Osteoblast (primary cell): ENCODE measurements around the gene OR7A5. TPM values are rescaled to one million over a fixed set of nuclear protein-coding genes. Genes with fewer than 3 reads are reported as not detected.

Source experiments
- DNase-seq: peaks from one replicate; pipeline ENCODE4 v3.0.0; 2011; ENCODE audit warnings: low spot score, mixed read lengths; ENCODE audit not compliant: insufficient read length; ENCODE audit errors: missing footprints
- H2AFZ ChIP-seq: 2 replicates; pipeline ENCODE4 v1.6.0; 2011; ENCODE audit warnings: mild to moderate bottlenecking, low read length
- H3K27ac ChIP-seq: 2 replicates; pipeline ENCODE4 v1.5.1; 2011; ENCODE audit warnings: mild to moderate bottlenecking, low read depth, low read length, moderate library complexity
- H3K27me3 ChIP-seq: 2 replicates; pipeline ENCODE4 v1.6.0; 2012; ENCODE audit warnings: mild to moderate bottlenecking, control low read depth, inconsistent platforms, low read length, moderate library complexity; ENCODE audit not compliant: insufficient read depth
- H3K36me3 ChIP-seq: 2 replicates; pipeline ENCODE4 v1.5.1; 2011; ENCODE audit warnings: mild to moderate bottlenecking, low read length, control low read depth, moderate library complexity; ENCODE audit not compliant: insufficient read depth
- H3K4me1 ChIP-seq: 2 replicates; pipeline ENCODE4 v1.5.1; 2011; ENCODE audit warnings: mild to moderate bottlenecking, low read length, control low read depth, moderate library complexity; ENCODE audit not compliant: insufficient read depth
- H3K4me2 ChIP-seq: 2 replicates; pipeline ENCODE4 v1.6.0; 2011; ENCODE audit warnings: mild to moderate bottlenecking, low read length; ENCODE audit not compliant: insufficient read depth
- H3K4me3 ChIP-seq: fragments of 200-600 bp; sonication (generic); 3 replicates; pipeline ENCODE4 v1.5.1; 2012; ENCODE audit warnings: mild to moderate bottlenecking, low read length, inconsistent platforms; ENCODE audit not compliant: insufficient read depth
- H3K79me2 ChIP-seq: 2 replicates; pipeline ENCODE4 v1.6.0; 2012; ENCODE audit warnings: mild to moderate bottlenecking, low read length, control low read depth, inconsistent platforms; ENCODE audit not compliant: insufficient read depth
- H3K9me3 ChIP-seq: 2 replicates; pipeline ENCODE4 v1.5.1; 2011; ENCODE audit warnings: low read depth, low read length, control low read depth
- H4K20me1 ChIP-seq: 2 replicates; pipeline ENCODE4 v1.6.0; 2012; ENCODE audit warnings: mild to moderate bottlenecking, low read length, control low read depth; ENCODE audit not compliant: insufficient read depth
- CTCF ChIP-seq: IDR thresholded peaks from 2 replicates; pipeline ENCODE4 v1.5.1; 2011; ENCODE audit warnings: mild to moderate bottlenecking, low read depth, low read length, moderate library complexity; ENCODE audit errors: extremely low read depth
- total RNA-seq: library from RNA; depleted of rRNA; stranded (reverse); fragments of >200 nt; gene quantifications from 2 replicates; pipeline ENCODE4 v1.2.3, GENCODE V29; 2012

OR7A5 gene
- total RNA-seq, 1 donor = not detected

- Histone ChIP-seq H3K79me2 (no peaks in the 10 kb centered on the region), H4K20me1 (no peaks in the 10 kb centered on the region), H3K27ac (no peak overlapping the region), H3K4me3 (no peak overlapping the region), H3K36me3 (no peaks in the 10 kb centered on the region), H3K4me2 (no peak overlapping the region), H3K4me1 (no peaks in the 10 kb centered on the region), H3K27me3 (no peaks in the 10 kb centered on the region), H3K9me3 (no peaks in the 10 kb centered on the region), H2AFZ (no peak overlapping the region)
- DNase-seq = no peak
- no peak for TF ChIP-seq CTCF
These were observed 4.3 kb downstream of the OR7A5 start for GRCh38 chr19:14830702-14831101.

GRCh38 chr19:14826006-14826405, 9.0 kb downstream of the OR7A5 start:
- no peak for DNase-seq
- Histone ChIP-seq H3K4me1 (no peaks in the 10 kb centered on the region), H3K27me3 (no peaks in the 10 kb centered on the region), H3K4me2 (no peak overlapping the region), H3K4me3 (no peak overlapping the region), H4K20me1 (no peaks in the 10 kb centered on the region), H3K79me2 (no peaks in the 10 kb centered on the region), H2AFZ (no peak overlapping the region), H3K36me3 (no peaks in the 10 kb centered on the region), H3K9me3 (no peaks in the 10 kb centered on the region), H3K27ac (no peak overlapping the region)
- TF ChIP-seq CTCF = no peak

- no peak for DNase-seq
- no peaks in the 10 kb centered on the region for H3K9me3 ChIP-seq
- no peak overlapping the region for H3K4me3 ChIP-seq
- no peaks in the 10 kb centered on the region for H3K36me3 ChIP-seq
- H3K79me2 ChIP-seq = no peaks in the 10 kb centered on the region
- no peak overlapping the region for H3K4me2 ChIP-seq
- no peak overlapping the region for H2AFZ ChIP-seq
- no peak overlapping the region for H3K27ac ChIP-seq
- H4K20me1 ChIP-seq = no peaks in the 10 kb centered on the region
- no peaks in the 10 kb centered on the region for H3K4me1 ChIP-seq
- no peak for TF ChIP-seq CTCF
- no peaks in the 10 kb centered on the region for H3K27me3 ChIP-seq
These were observed 13.0 kb downstream of the OR7A5 start for GRCh38 chr19:14821937-14822336.

GRCh38 chr19:14818588-14818987, 16.4 kb downstream of the OR7A5 start:
- H3K9me3 ChIP-seq = no peaks in the 10 kb centered on the region
- no peaks in the 10 kb centered on the region for H3K27me3 ChIP-seq
- no peaks in the 10 kb centered on the region for H4K20me1 ChIP-seq
- no peak overlapping the region for H3K27ac ChIP-seq
- no peaks in the 10 kb centered on the region for H3K4me1 ChIP-seq
- H3K4me2 ChIP-seq = no peak overlapping the region
- no peak for TF ChIP-seq CTCF
- no peak overlapping the region for H2AFZ ChIP-seq
- no peaks in the 10 kb centered on the region for H3K36me3 ChIP-seq
- DNase-seq = no peak
- no peaks in the 10 kb centered on the region for H3K79me2 ChIP-seq
- no peak overlapping the region for H3K4me3 ChIP-seq
